Progenitor cell of endocrine pancreas (in vitro differentiated cells): Measurements from ENCODE around the gene SLC9A5. TPM values are rescaled to one million over a fixed set of nuclear protein-coding genes. Genes with fewer than 3 reads are reported as not detected.

Experiments used
- DNase-seq: peaks from one replicate; pipeline ENCODE4 v3.0.0; 2021; ENCODE audit warnings: low spot score; ENCODE audit not compliant: unreplicated experiment
- H3K27ac Mint-ChIP-seq: 2 replicates; pipeline ENCODE4 v1.8.0; 2021; ENCODE audit warnings: mild to moderate bottlenecking, moderate library complexity, mixed read lengths
- H3K27me3 Mint-ChIP-seq: 2 replicates; pipeline ENCODE4 v1.8.0; 2021; ENCODE audit warnings: mixed read lengths
- H3K36me3 Mint-ChIP-seq: 2 replicates; pipeline ENCODE4 v1.8.0; 2022; ENCODE audit warnings: mixed read lengths; ENCODE audit not compliant: insufficient read depth
- H3K4me1 Mint-ChIP-seq: 2 replicates; pipeline ENCODE4 v1.8.0; 2021; ENCODE audit warnings: low read depth, mixed read lengths
- H3K4me3 Mint-ChIP-seq: 2 replicates; pipeline ENCODE4 v1.8.0; 2021; ENCODE audit warnings: low read depth, mild to moderate bottlenecking, moderate library complexity, mixed read lengths
- H3K9me3 Mint-ChIP-seq: 2 replicates; pipeline ENCODE4 v1.8.0; 2021; ENCODE audit warnings: low read depth, mixed read lengths
- CTCF ChIP-seq: fragments of 200-600 bp; sonication (generic); IDR thresholded peaks from one replicate; pipeline ENCODE4 v1.5.0; 2021; ENCODE audit warnings: antibody characterized with exemption, mild to moderate bottlenecking; ENCODE audit not compliant: unreplicated experiment
- long read RNA-seq: library from polyadenylated mRNA; unstranded; transcript quantifications from one replicate; pipeline ENCODE4 v2.0.0, GENCODE V29; 2020
- total RNA-seq: library from RNA; stranded (reverse); gene quantifications from 2 replicates; pipeline ENCODE4 v1.2.1, GENCODE V29; 2021

SLC9A5 gene
- total RNA-seq: 3.4 and 3.9 TPM in 2 replicates
- long read RNA-seq, partial matches to known transcripts: 0 of 3 reads
- long read RNA-seq, other reads (novel, unspliced or antisense): 3 of 3 reads

- Mint-ChIP-seq H3K9me3 (no peaks in the 10 kb centered on the region), H3K36me3 (no peaks in the 10 kb centered on the region), H3K4me1 (peaks cover 18% of the 10 kb centered on the region), H3K27me3 (peaks cover 41% of the 10 kb centered on the region), H3K27ac (peak within 1 kb of the TSS; percentile 72), H3K4me3 (peak within 1 kb of the TSS; percentile 85)
- peak; percentile 29 for TF ChIP-seq CTCF
- DNase-seq: no peak
Observed at GRCh38 chr16:67248401-67249177, at the start of gene SLC9A5. Gene SLC9A5, plus strand, starts transcription at chr16:67248979. Its CDS starts 36 bp downstream, at chr16:67249015.

- no peak for DNase-seq
- H3K27me3 Mint-ChIP-seq: no peaks in the 10 kb centered on the region
- H3K9me3 Mint-ChIP-seq: no peaks in the 10 kb centered on the region
- H3K27ac Mint-ChIP-seq: no peak within 1 kb of the TSS
- peaks cover 15% of the 10 kb centered on the region for H3K36me3 Mint-ChIP-seq
- peak; percentile 55 for TF ChIP-seq CTCF
- H3K4me1 Mint-ChIP-seq: peaks cover 3% of the 10 kb centered on the region
- H3K4me3 Mint-ChIP-seq: peak within 1 kb of the TSS; percentile 51
Observed at GRCh38 chr16:67199011-67199807, 49.6 kb upstream of the SLC9A5 start, which contains the start of gene ELMO3. Gene ELMO3, plus strand, starts transcription at chr16:67199131. Its CDS starts 196 bp downstream, at chr16:67199327.

- Mint-ChIP-seq H3K27ac (no peak overlapping the region), H3K27me3 (no peaks in the 10 kb centered on the region), H3K4me3 (peak overlapping the region; percentile 51), H3K4me1 (peaks cover 3% of the 10 kb centered on the region), H3K36me3 (peaks cover 15% of the 10 kb centered on the region), H3K9me3 (no peaks in the 10 kb centered on the region)
- no peak for TF ChIP-seq CTCF
- DNase-seq: no peak
Observed at GRCh38 chr16:67199808-67200198, 49.0 kb upstream of the SLC9A5 start.

- TF ChIP-seq CTCF: no peak
- no peak overlapping the region for H3K27ac Mint-ChIP-seq
- H3K4me3 Mint-ChIP-seq: no peak overlapping the region
- H3K27me3 Mint-ChIP-seq: no peaks in the 10 kb centered on the region
- no peaks in the 10 kb centered on the region for H3K9me3 Mint-ChIP-seq
- H3K4me1 Mint-ChIP-seq: peaks cover 3% of the 10 kb centered on the region
- no peak for DNase-seq
- H3K36me3 Mint-ChIP-seq: peaks cover 15% of the 10 kb centered on the region
Observed at GRCh38 chr16:67200491-67200890, 48.3 kb upstream of the SLC9A5 start.
